Sigmoid colon (tissue), 4 donors: ENCODE measurements around the gene SNX20.

Source experiments
- CTCF ChIP-seq, 4 experiments: fragments of 450-650 bp in 3 of 4; fragments of 200-600 bp in 1 of 4; IDR thresholded peaks; one replicate each; pipeline ENCODE4 v1.5.1; 2016 to 2019; ENCODE audit warnings: antibody characterized with exemption in 4 of 4, mild to moderate bottlenecking in 3 of 4, moderate library complexity in 2 of 4
- EP300 ChIP-seq, 4 donors: sonication (generic); formaldehyde crosslinking; IDR thresholded peaks; one replicate each; pipeline ENCODE4 v1.6.1; 2017; ENCODE audit warnings: antibody characterized with exemption in 4 of 4
- POLR2A ChIP-seq, 2 donors: fragments of 450-650 bp; IDR thresholded peaks; one replicate each; pipeline ENCODE4 v1.6.1; 2016; ENCODE audit warnings: antibody characterized with exemption in 2 of 2, mild to moderate bottlenecking in 2 of 2, moderate library complexity in 2 of 2
- POLR2AphosphoS5 ChIP-seq, 4 donors: sonication (generic); formaldehyde crosslinking; IDR thresholded peaks; one replicate each; pipeline ENCODE4 v1.6.1; 2017; ENCODE audit warnings: antibody characterized with exemption in 4 of 4

GRCh38 chr16:50632927-50633800, 47.9 kb downstream of the SNX20 start:
- no peak for TF ChIP-seq CTCF (IDR thresholded peaks at IDR 0.05)
- TF ChIP-seq EP300 (IDR thresholded peaks at IDR 0.05), result no peak
- no peak for TF ChIP-seq POLR2AphosphoS5 (IDR thresholded peaks at IDR 0.05)
- no peak for TF ChIP-seq POLR2A (IDR thresholded peaks at IDR 0.05)
